HL-60 (cell line): ENCODE measurements around the gene DDX60.

Source experiments
- CTCF ChIP-seq: IDR thresholded peaks from one replicate; pipeline ENCODE4 v1.5.1; 2011; ENCODE audit warnings: low read length, control low read depth, inconsistent platforms; ENCODE audit not compliant: insufficient read depth
- REST ChIP-seq: IDR thresholded peaks from 2 replicates; pipeline ENCODE4 v1.6.1; 2012; ENCODE audit warnings: low read depth; ENCODE audit not compliant: insufficient replicate concordance

DNA sequence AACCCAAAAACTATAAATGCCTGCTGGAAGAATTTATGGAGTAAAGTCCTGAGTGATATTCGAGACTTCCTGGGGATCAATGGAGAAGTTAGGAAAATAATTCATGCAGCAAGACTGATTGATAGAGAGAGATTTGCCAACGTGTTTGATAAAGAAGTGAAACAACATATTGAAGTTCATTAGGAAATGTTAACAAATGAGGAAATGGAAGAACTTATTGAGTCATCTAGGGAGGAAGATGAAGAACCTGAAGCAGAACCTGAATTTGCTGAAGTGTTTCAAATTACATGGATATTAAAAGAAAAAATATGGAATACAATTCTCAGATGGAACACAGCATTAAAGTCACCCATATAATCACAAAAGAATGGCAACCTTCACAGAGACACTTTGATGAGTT, 39.0 kb downstream of the DDX60 start:
- TF ChIP-seq CTCF (no peak), REST (no peak)
